DND-41 (cell line): Measurements from ENCODE around the gene CATSPER4.

ENCODE experiments used
- ATAC-seq: fragments of 200-7000 bp; cut with Tn5 transposase; 3 replicates; pipeline ENCODE4 v1.9.1; 2021; ENCODE audit warnings: low read depth; ENCODE audit not compliant: insufficient read depth
- DNase-seq: peaks from one replicate; pipeline ENCODE4 v3.0.0-alpha.2; 2020
- H2AFZ ChIP-seq: 2 replicates; pipeline ENCODE4 v1.6.0; 2012; ENCODE audit warnings: low read depth, low read length
- H3K27ac ChIP-seq: 2 replicates; pipeline ENCODE4 v1.5.1; 2012; ENCODE audit warnings: low read length, inconsistent platforms
- H3K27me3 ChIP-seq: fragments of 200-600 bp; sonication (generic); 2 replicates; pipeline ENCODE4 v1.6.0; 2012; ENCODE audit warnings: low read length, mild to moderate bottlenecking, inconsistent platforms; ENCODE audit not compliant: insufficient read depth, poor library complexity
- H3K36me3 ChIP-seq: 2 replicates; pipeline ENCODE4 v1.5.1; 2012; ENCODE audit warnings: low read length, inconsistent platforms; ENCODE audit not compliant: insufficient read depth
- H3K4me1 ChIP-seq: 2 replicates; pipeline ENCODE4 v1.5.1; 2012; ENCODE audit warnings: mild to moderate bottlenecking, low read length; ENCODE audit not compliant: insufficient read depth
- H3K4me2 ChIP-seq: 2 replicates; pipeline ENCODE4 v1.6.0; 2012; ENCODE audit warnings: mild to moderate bottlenecking, moderate library complexity, low read length, inconsistent platforms; ENCODE audit not compliant: insufficient read depth
- H3K4me3 ChIP-seq, 2 experiments: fragments of 200-600 bp in 1 of 2; shearing (Covaris generic) in 1 of 2; 2 replicates each; pipeline ENCODE4 v1.5.1; 2012 to 2016; ENCODE audit warnings: inconsistent platforms in 2 of 2, low read length in 2 of 2, mild to moderate bottlenecking in 2 of 2, low read depth in 1 of 2, moderate library complexity in 1 of 2
- H3K79me2 ChIP-seq: 2 replicates; pipeline ENCODE4 v1.6.0; 2012; ENCODE audit warnings: low read length, inconsistent platforms; ENCODE audit not compliant: insufficient read depth
- H3K9ac ChIP-seq: 2 replicates; pipeline ENCODE4 v1.6.0; 2012; ENCODE audit warnings: low read depth, mild to moderate bottlenecking, inconsistent platforms, low read length, moderate library complexity
- H3K9me3 ChIP-seq: 2 replicates; pipeline ENCODE4 v1.5.1; 2012; ENCODE audit warnings: low read length, moderate library complexity, mild to moderate bottlenecking, inconsistent platforms; ENCODE audit not compliant: insufficient read depth, severe bottlenecking
- H4K20me1 ChIP-seq: 2 replicates; pipeline ENCODE4 v1.6.0; 2012; ENCODE audit warnings: low read length; ENCODE audit not compliant: insufficient read depth
- CTCF ChIP-seq: IDR thresholded peaks from 2 replicates; pipeline ENCODE4 v1.5.1; 2012; ENCODE audit warnings: borderline replicate concordance, low read length, moderate library complexity, mild to moderate bottlenecking; ENCODE audit not compliant: poor library complexity, severe bottlenecking; ENCODE audit errors: extremely low read depth
- EZH2 ChIP-seq: IDR thresholded peaks from 3 replicates; pipeline ENCODE4 v1.6.1; 2012; ENCODE audit warnings: borderline replicate concordance, low read depth, mild to moderate bottlenecking, moderate library complexity, low read length, inconsistent platforms; ENCODE audit not compliant: severe bottlenecking

Gene CATSPER4

DNA sequence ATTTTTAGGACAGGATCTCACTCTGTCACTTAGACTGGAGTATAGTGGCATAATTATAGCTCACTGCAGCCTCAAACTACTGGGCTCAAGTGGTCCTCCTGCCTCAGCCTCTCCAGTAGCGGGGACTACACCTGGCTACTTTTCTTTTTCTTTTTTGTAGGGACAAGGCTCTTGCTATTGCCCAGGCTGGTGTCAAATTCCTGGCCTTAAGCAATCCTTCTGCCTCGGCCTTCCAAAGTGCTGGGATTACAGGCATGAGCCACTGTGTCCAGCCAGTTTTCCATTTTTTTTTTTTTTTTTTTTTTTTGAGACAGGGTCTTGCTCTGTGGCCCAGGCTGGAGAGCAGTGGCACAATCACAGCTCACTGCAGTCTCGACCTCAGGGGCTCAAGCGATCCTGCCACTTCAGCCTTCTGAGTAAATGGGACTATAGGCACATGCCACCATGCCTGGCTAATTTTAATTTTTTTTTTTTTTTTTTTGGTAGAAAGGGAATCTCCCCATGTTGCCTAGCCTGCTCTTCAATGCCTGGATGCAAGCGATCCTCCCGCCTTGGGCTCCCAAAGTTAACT is 23.0 kb downstream of the CATSPER4 start:
- Histone ChIP-seq H3K4me2 (no peak overlapping the region), H3K9ac (no peak overlapping the region), H2AFZ (no peak overlapping the region), H3K79me2 (no peaks in the 10 kb centered on the region), H3K4me3 (no peak overlapping the region), H3K36me3 (no peaks in the 10 kb centered on the region), H3K27me3 (peaks cover 10% of the 10 kb centered on the region), H3K27ac (no peak overlapping the region), H4K20me1 (no peaks in the 10 kb centered on the region), H3K9me3 (no peaks in the 10 kb centered on the region), H3K4me1 (no peaks in the 10 kb centered on the region)
- DNase-seq (no peak), ATAC-seq (no peak)
- TF ChIP-seq CTCF (no peak), EZH2 (no peak)

DNA sequence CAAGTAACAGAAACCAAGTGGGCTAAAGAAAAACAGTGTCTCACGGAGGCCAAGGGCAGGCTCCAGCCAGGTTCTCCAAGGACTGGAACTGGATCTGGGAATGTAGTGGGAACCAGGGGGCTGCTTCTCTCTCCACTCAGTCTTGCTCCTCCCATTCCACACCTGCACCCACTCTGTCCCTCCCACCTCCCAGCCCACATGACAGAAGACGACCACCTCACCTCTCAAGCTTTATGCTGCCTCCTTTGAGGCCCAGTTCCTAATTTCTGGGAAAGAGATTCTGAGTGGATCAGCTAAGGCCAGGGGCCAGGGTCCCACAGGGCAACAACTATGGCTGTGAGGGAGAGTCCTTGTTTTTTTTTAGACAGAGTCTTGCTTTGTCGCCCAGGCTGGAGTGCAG is 24.8 kb downstream of the CATSPER4 start:
- H3K4me2 ChIP-seq = no peak overlapping the region
- no peaks in the 10 kb centered on the region for H4K20me1 ChIP-seq
- H3K79me2 ChIP-seq = no peaks in the 10 kb centered on the region
- TF ChIP-seq EZH2 (no peak), CTCF (no peak)
- H3K36me3 ChIP-seq = no peaks in the 10 kb centered on the region
- no peak overlapping the region for H2AFZ ChIP-seq
- H3K4me1 ChIP-seq = no peaks in the 10 kb centered on the region
- H3K27me3 ChIP-seq = peaks cover 4% of the 10 kb centered on the region
- H3K27ac ChIP-seq = no peak overlapping the region
- no peak overlapping the region for H3K9ac ChIP-seq
- ATAC-seq (no peak), DNase-seq (no peak)
- no peak overlapping the region for H3K4me3 ChIP-seq
- H3K9me3 ChIP-seq = no peaks in the 10 kb centered on the region

DNA sequence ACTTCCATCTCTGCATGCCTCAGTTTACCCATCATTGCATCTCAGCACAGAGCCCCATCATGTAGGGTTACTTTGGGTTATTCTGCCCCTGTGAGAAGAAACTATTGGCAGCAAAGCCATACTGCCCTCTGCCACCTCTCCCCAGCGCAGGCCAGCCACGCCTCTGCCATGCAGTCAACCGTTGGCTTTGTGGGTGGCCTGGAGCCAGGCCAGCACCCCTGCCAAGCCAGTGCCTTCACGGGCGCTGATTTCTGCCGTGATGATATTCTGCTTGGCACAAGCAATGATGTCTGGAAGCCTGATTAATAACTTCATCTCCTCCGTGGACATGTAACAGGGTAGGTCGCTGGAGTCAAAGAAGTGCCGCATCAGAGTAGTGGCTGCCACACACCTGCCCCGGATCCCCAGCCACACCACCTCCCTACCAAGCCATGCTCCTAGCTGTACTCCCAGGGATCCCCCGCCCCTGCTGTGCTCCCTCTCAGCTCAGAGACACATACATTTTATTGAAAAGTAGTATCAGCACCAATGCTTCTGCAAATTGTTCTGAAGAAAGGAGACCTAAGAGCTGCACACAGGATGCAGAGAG is 28.6 kb downstream of the CATSPER4 start:
- ATAC-seq (no peak), DNase-seq (no peak)
- H4K20me1 ChIP-seq = no peaks in the 10 kb centered on the region
- no peak overlapping the region for H3K4me2 ChIP-seq
- no peak overlapping the region for H2AFZ ChIP-seq
- no peaks in the 10 kb centered on the region for H3K27me3 ChIP-seq
- TF ChIP-seq EZH2 (no peak), CTCF (no peak)
- no peak overlapping the region for H3K27ac ChIP-seq
- H3K79me2 ChIP-seq = no peaks in the 10 kb centered on the region
- H3K4me1 ChIP-seq = no peaks in the 10 kb centered on the region
- H3K36me3 ChIP-seq = no peaks in the 10 kb centered on the region
- H3K9ac ChIP-seq = no peak overlapping the region
- no peaks in the 10 kb centered on the region for H3K9me3 ChIP-seq
- no peak overlapping the region for H3K4me3 ChIP-seq
